Effector CD8-positive, alpha-beta T cell (primary cell): ENCODE measurements around the gene SPTBN1.

Experiments
- DNase-seq: peaks from one replicate; lab custom pipeline; 2025; lab: John Stamatoyannopoulos, UW

The SPTBN1 gene

DNA sequence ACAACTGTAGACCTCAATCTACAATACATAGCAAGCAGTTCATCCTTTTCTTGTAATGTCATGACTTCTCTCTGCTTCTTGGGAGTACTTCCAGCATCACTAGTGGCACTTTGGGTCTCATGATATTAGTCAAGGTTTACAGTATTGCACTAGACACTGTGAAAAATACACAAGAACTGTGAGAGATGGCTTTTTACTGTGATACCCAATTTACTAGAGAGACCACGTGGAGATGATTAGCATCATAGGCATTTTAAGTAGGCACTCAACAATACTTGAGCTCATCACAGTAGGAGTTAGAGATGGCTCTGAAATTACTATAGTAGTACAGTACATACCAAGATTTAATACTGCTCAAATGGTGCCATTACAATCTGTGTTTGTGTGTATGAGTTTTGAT, 154.6 kb downstream of the SPTBN1 start:
- DNase-seq: no peak

DNA sequence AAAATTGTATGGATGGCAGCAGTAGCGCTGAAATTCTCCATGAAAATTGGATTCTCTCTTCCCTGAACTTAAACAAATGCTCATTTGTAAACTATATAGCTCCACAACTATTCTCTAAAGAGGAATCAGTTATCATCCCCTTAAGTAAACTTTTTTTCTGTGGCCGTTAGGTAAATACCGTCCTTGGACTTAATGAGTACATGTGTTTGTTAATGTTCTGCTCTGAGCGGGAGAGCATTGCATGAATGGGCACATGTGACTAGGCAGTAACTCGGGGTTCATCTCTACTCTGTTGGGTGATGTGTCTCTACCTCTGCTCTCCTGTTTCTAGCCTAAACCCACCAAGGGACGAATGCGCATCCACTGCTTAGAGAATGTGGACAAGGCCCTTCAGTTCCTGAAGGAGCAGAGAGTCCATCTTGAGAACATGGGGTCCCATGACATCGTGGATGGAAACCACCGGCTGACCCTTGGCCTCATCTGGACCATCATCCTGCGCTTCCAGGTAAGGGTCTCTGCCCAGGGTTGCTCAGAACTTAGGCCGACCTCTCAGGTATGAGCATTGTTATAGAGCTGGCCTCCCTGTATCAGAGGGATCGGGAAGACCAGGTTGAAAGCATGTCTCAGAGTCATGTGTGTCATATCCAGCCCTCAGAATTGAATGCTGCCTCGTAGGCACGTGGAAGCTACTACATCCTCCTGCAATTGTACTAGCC, 155.9 kb downstream of the SPTBN1 start:
- no peak for DNase-seq

DNA sequence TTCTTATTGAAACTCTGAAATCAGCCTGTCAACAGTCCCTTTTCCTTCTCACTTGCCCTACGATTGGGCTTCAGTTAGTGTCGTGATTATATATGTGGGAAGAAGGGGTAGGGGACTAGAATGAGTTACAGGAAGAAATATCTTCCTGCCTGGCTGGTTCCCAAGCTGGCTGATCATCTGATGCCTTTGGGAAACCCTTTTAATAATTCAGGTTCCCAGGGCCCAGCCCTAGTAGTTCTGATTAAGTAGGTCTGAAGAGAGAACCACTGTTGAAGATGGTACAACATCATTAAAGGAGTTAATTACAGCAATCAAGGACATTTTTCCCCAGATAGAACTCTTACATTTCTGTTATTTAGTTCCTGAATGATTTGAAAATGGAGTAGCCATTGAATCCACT, 157.3 kb downstream of the SPTBN1 start:
- DNase-seq: no peak

DNA sequence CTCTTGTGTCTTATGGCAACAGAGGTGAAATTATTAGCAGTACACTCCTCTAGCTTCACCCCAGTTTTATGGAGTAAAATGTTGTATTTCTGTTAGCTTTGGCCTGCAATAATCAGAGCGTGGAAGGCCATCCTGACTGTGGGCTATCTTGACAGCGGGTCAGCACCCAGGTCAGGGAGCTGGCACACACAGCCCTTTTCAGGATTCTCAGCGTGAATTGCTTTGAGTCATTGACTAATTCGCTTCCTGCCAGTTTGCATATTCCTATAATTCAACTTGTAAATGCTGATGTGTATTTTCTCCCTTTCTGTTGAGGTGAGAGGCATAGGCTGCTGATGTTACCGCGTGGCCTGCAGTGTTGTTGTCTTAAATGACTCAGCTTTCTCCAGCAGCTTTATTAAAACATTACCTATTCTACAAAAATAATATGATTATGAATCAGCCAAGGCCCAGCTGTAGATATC, 157.7 kb downstream of the SPTBN1 start:
- no peak for DNase-seq

DNA sequence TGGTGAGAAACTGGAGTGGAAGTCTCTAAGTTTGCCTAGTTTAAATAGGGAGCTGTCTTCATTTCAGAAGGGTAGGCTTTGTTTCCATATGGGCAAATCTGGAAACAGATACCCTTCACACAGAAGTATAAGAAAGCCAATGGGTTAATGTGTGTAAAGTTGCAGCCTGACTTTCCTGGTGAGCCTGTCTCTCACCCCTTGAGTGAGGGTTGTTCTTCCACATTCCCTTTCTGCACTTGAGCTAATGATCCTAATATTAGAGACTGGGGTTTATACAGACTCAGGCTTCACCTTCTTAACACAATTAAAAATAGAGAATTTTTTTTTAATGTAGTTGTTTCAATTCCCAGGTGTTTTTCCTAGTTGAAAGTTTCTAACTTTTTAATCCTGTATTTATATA, 158.7 kb downstream of the SPTBN1 start:
- DNase-seq: no peak

DNA sequence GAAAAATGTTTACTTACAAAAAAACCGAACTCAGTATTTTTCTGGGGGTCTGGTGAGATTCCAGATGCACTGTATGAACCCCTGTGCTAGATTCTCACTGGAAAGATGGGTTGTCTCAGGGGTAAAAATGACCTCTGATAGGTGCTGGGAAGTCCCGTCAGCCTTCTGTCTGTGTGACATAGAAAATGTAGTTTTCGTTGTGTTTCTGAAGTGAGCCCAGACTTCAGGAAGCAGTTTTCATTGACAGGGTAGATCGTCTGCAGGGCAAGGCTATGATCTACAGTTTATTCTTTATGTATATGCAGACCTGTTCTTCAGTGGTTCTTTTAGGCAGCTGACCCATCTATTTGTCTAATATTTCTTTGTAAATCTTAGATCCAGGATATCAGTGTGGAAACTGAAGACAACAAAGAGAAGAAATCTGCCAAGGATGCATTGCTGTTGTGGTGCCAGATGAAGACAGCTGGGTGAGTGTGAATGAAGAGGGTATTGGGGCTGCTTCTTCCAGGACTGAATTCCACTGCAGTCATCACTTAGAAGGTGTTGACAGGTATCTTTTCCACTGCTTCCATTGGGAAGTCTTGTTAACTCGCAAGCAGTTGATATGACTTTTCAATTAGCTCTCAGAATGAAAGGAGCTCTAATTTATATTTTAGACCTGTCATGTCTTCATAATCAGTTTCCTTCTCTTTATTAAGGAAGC, 159.9 kb downstream of the SPTBN1 start:
- no peak for DNase-seq

DNA sequence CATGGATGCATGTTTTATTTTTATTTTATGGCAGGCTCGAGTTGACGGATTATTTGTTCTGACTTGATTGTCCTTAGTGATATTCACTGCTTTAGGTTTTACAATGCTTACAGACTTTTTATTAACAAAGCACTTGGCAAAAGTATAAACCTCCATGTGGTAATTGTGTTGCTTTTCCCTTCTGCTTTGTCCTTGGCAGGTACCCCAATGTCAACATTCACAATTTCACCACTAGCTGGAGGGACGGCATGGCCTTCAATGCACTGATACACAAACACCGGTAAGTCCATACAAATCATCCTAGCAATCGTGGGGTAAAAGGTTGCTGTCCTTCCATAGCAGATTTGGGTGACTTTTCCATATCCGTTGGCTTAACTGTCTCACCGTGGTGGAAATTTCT, 161.3 kb downstream of the SPTBN1 start:
- no peak for DNase-seq

DNA sequence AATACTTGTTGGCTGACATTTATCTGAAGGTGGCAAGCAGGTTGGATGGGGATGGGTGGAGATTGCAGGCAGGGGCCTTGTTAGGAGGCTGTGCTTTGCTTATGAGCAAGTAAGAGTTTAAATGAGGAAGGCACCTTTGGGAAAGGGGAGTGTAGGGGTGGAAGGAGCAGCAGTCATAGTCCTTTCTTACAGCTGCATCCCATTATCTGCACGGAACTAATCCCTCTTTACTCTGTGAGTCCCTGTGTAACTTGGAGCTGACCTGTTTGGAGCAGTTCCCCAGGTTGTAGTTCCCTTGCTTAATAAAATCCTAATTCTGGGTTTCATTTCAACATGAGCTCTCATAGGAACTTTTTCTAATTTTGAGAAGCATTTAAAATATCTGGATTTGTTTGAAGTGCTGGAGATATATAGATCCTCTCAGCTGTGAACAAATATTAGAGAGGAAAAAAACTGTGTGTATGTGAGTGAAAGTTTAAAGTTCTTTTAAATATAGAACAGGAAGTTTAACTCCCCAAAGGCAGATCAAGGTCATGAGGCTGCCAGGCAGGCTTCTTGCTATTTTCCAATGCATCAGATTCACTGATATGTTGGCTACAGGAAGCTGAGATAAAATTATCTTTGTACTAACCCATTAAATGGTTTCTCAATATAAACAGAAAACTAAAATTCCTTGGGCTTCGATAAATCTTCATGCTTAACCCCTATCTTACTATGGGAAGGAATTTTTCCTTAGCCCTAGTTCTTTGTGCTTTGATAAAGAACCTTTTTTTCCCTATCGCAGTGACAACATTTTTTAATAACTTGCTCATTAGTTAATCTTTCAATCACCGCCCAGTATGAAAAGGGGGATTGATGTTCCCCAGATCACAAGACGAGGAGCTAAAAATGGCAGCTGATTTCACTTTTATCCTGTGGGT, 162.8 kb downstream of the SPTBN1 start:
- DNase-seq: no peak

DNA sequence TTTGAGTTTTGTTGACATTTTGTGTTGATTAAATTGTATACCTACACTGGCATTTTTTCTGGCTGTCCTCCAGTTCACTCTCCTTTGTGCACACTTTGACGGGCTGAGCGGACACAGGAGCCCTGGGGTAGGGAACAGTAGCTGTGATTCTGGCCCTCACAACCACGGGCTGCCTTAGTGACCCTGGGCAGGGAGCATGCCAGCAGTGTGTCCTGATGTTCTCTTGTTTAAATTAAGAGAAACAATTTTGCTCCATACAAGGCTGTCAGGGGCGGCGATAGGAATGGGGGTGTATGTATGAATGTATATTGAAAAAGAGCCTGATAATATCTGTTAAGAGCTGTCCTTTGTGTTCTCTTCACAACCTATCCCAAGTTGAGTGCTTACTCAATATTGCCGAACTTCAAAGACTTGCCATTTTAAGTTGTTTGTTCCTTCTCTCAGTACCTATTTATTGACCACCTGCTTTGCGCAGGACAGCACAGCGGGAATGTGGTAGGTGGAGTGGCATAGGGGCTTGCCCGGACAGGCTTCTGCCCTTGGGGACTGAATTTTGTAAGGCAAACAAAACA, 163.6 kb downstream of the SPTBN1 start:
- DNase-seq: no peak

DNA sequence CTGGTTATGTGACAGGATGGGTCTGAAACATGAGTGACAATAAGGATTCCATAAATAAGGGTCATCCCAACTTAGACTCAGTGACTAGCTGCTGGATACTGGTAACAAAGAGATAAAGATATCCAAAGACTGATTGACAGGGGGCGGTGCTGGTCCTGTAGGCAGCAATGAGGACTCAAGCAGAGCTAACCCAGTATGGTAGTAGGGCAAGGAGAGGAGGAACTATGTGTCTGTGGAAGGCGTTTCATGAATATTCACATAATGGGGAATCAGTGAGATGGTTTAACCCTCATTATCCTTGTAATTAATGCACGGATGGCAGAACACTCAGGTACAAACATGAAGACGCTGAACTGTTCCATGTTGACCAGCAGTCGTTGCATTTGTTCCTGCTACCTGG, 164.8 kb downstream of the SPTBN1 start:
- DNase-seq: no peak

DNA sequence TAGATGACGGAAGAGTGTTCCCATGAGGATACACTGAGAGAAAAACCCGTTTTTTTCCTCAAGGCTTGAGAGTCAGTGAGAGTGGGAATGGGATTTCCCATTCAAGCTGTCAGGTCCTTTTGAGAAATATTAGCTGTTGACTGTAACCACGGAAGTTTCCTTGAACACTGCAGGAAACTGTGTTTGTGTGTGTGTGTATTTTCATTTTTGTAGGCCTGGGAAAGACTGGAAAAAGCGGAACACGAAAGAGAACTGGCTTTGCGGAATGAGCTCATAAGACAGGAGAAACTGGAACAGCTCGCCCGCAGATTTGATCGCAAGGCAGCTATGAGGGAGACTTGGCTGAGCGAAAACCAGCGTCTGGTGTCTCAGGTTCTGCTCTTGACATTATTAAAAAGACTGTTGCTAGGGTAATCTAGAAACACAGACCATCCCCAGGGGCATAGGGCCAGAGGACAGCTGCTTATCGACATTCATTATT, 168.5 kb downstream of the SPTBN1 start:
- no peak for DNase-seq

DNA sequence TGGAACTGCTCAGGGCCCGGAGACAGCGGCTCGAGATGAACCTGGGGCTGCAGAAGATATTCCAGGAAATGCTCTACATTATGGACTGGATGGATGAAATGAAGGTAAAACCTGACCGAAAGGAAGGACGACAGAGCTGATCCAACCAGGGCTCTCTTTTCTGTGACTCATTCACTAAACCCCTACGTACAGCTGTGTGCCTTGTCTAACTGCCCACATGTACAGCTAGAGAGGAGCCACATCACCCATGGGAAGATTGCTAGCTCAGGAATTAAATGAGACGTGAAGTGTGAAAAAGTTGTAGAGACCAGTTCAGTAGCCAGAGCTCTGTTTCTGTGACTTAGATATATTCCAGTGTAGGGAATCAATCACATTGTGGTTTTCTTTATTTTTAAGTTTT, 170.0 kb downstream of the SPTBN1 start:
- DNase-seq: no peak

DNA sequence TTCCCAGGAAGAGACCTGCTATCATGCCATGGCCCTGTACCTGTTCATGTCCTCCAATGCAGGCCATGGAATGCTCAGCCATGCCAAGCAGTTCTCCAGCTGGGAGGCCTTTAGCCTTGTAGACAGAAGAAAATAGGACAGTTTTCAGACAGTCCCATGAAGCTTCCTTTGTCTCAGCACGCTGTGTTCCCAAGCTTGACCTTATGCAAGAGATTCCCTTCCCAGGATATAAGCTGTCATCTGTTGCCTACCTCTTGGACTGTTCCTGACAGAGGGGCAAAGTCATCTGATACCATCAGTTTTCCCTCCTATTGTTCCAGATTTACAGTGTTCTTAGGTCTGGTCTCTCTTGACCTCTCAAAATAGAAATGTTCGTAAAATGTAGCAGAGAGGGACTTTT, 170.8 kb downstream of the SPTBN1 start:
- no peak for DNase-seq

DNA sequence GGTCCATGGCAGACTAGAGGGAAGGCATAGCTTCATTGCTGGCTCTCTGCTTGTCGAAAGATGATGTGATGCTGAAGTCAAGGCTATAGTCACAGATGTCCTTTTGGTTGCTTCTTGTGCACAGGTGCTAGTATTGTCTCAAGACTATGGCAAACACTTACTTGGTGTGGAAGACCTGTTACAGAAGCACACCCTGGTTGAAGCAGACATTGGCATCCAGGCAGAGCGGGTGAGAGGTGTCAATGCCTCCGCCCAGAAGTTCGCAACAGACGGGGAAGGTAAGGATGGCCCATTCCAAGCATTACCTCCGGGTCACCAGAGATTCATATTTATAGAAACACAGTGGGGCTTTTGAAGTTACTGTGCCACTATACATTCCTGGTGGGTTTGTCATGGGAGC, 171.8 kb downstream of the SPTBN1 start:
- DNase-seq: no peak

DNA sequence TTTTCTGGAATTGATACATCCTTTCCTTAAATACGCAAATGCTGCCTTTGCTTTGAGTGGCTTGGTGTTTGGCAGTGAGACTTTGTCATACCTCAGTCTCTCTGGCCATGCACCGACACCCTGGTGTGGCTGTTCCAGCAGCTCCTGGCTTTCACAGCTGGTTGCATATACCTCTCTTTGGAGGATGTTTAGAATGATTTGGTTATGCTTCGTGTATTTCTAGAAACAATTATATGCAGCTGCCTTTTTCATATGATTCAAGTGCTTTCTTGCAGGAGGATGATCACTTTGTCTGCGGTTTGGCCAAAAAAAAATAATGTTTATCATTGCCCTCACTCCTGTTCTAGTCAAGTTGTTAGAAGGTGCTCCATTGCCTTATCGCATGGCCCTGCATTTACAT, 172.3 kb downstream of the SPTBN1 start:
- DNase-seq: no peak

DNA sequence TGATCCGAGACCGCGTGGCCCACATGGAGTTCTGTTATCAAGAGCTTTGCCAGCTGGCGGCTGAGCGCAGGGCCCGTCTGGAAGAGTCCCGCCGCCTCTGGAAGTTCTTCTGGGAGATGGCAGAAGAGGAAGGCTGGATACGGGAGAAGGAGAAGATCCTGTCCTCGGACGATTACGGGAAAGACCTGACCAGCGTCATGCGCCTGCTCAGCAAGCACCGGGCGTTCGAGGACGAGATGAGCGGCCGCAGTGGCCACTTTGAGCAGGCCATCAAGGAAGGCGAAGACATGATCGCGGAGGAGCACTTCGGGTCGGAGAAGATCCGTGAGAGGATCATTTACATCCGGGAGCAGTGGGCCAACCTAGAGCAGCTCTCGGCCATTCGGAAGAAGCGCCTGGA, 172.8 kb downstream of the SPTBN1 start:
- no peak for DNase-seq

DNA sequence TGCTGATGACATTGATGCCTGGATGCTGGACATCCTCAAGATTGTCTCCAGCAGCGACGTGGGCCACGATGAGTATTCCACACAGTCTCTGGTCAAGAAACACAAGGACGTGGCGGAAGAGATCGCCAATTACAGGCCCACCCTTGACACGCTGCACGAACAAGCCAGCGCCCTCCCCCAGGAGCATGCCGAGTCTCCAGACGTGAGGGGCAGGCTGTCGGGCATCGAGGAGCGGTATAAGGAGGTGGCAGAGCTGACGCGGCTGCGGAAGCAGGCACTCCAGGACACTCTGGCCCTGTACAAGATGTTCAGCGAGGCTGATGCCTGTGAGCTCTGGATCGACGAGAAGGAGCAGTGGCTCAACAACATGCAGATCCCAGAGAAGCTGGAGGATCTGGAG, 173.3 kb downstream of the SPTBN1 start:
- no peak for DNase-seq

DNA sequence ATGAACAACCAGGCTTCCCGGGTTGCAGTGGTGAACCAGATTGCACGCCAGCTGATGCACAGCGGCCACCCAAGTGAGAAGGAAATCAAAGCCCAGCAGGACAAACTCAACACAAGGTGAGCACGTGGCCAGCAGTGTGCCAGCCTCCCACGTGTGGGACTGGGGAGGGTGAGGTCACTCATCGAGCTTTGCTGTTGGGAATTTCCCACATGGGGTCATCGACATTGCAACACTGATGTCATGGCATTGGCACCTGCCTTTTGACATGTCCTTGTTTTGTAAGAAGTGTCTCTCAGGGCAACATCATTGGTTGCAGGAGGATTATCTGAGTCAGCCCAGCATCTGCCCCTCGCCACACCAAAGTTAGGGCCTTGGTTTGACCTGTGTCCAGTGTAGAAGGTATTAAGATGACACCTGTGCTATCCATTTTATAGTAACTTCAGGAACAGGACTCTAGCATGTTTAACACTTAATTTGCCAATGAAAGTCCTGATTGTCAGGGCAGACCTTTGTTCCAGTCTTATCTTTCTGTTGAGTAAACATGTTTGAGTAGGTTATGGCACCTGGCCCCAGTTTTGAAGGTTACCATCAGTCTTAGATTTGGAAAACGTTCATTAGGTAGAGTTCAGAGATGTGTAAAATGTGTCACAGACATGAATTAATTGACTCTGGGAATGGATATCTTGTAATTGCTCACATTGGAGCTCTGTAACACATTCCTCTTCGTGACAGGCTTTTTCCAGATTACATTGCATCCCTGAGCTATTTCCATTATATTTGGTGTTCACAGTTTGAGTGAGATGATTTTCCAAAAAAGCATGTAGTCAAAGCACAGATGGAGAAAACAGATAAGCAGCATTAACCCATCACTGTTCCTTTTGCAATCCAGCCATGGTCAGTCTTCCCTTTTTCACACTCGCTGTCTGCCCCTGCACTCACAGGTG, 174.1 kb downstream of the SPTBN1 start:
- no peak for DNase-seq

DNA sequence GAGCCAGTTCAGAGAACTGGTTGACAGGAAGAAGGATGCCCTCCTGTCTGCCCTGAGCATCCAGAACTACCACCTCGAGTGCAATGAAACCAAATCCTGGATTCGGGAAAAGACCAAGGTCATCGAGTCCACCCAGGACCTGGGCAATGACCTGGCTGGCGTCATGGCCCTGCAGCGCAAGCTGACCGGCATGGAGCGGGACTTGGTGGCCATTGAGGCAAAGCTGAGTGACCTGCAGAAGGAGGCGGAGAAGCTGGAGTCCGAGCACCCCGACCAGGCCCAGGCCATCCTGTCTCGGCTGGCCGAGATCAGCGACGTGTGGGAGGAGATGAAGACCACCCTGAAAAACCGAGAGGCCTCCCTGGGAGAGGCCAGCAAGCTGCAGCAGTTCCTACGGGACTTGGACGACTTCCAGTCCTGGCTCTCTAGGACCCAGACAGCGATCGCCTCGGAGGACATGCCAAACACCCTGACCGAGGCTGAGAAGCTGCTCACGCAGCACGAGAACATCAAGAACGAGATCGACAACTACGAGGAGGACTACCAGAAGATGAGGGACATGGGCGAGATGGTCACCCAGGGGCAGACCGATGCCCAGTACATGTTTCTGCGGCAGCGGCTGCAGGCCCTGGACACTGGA, 174.9 kb downstream of the SPTBN1 start:
- DNase-seq: no peak

DNA sequence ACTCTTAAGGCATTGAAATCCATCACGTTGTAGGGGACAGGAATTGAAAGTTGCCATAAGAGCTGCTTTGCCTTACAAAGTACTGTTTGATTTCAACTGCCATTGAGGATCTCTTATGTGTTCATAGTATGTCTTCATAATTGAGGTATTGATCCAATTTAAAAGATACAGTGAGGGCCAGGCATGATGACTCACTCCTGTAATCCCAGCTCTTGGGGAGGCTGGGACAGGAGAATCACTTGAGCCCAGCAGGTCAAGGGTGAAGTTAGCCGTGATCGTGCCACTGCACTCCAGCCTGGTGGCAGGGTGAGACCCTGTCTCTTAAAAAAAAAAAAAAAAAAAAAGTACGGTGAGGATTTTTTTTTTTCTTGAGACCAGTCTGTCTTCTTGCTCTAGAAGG, 175.6 kb downstream of the SPTBN1 start:
- no peak for DNase-seq
